Panc1 (cell line): Measurements from ENCODE around the gene DCBLD1.
"Not testable (repeated sequence)": the region's sequence is repeated elsewhere in the genome, so short reads cannot be mapped to it uniquely, and the experiment has no call there.

Experiments used
- CTCF ChIP-seq: fragments of 450-650 bp; IDR thresholded peaks from 2 replicates; pipeline ENCODE4 v1.5.1; 2017; ENCODE audit warnings: mild to moderate bottlenecking
- POLR2AphosphoS5 ChIP-seq: IDR thresholded peaks from 2 replicates; pipeline ENCODE4 v1.6.1; 2012; ENCODE audit warnings: mild to moderate bottlenecking, low read depth, low read length, moderate library complexity
- REST ChIP-seq, 2 experiments: IDR thresholded peaks; 2 replicates each; pipeline ENCODE4 v1.6.1; 2011 to 2012; ENCODE audit warnings: low read depth in 2 of 2, control low read depth in 1 of 2, low read length in 1 of 2, mild to moderate bottlenecking in 1 of 2, moderate library complexity in 1 of 2; ENCODE audit not compliant: insufficient read depth in 1 of 2
- SIN3A ChIP-seq: IDR thresholded peaks from 2 replicates; pipeline ENCODE4 v1.6.1; 2012; ENCODE audit warnings: low read depth, mild to moderate bottlenecking, low read length, moderate library complexity, borderline replicate concordance; ENCODE audit not compliant: insufficient read depth
- TCF7L2 ChIP-seq: IDR thresholded peaks from 2 replicates; pipeline ENCODE4 v1.6.1; 2011; ENCODE audit warnings: mild to moderate bottlenecking, low read depth, low read length, inconsistent platforms

GRCh38 chr6:117468527-117468926, 13.9 kb upstream of the DCBLD1 start:
- TF ChIP-seq POLR2AphosphoS5; CTCF; REST (IDR thresholded peaks at IDR 0.05; ENCODE audit: insufficient read depth in 1 of 2, low read depth in 2 of 2, low read length in 1 of 2); SIN3A; TCF7L2: not testable (repeated sequence)
